Neural cell (in vitro differentiated cells): ENCODE measurements around the gene GPSM1. TPM values are rescaled to one million over a fixed set of nuclear protein-coding genes. Genes with fewer than 3 reads are reported as not detected.

ENCODE experiments used
- H2AFZ ChIP-seq: fragments of 200-600, 300-800 bp; sonication (generic), shearing (Covaris generic); 2 replicates; pipeline ENCODE4 v1.6.0; 2014; ENCODE audit warnings: low read depth, mild to moderate bottlenecking, antibody characterized with exemption, low read length, moderate library complexity
- H3F3A ChIP-seq: fragments of 200-600 bp; shearing (Covaris generic); 2 replicates; pipeline ENCODE4 v1.6.1; 2016; ENCODE audit warnings: mild to moderate bottlenecking, moderate library complexity, mixed read lengths, antibody characterized with exemption, low read length; ENCODE audit not compliant: insufficient read depth, poor library complexity, severe bottlenecking
- H3K27ac ChIP-seq: fragments of 200-600, 300-800 bp; sonication (generic), shearing (Covaris generic); 2 replicates; pipeline ENCODE4 v1.5.1; 2014; ENCODE audit warnings: mild to moderate bottlenecking, low read length, moderate library complexity
- H3K27me3 ChIP-seq: fragments of 300-800, 200-600 bp; sonication (generic), shearing (Covaris generic); 2 replicates; pipeline ENCODE4 v1.6.0; 2014; ENCODE audit warnings: mild to moderate bottlenecking, low read depth, low read length, moderate library complexity; ENCODE audit not compliant: insufficient read depth
- H3K36me3 ChIP-seq: fragments of 300-800, 200-600 bp; sonication (generic), shearing (Covaris generic); 2 replicates; pipeline ENCODE4 v1.5.1; 2014; ENCODE audit warnings: mild to moderate bottlenecking, antibody characterized with exemption, low read length, moderate library complexity; ENCODE audit not compliant: insufficient read depth
- H3K4me2 ChIP-seq: fragments of 300-800, 200-600 bp; sonication (generic), shearing (Covaris generic); 2 replicates; pipeline ENCODE4 v1.6.0; 2014; ENCODE audit warnings: mild to moderate bottlenecking, low read length
- H3K4me3 ChIP-seq: fragments of 300-800, 200-600 bp; sonication (generic), shearing (Covaris generic); 2 replicates; pipeline ENCODE4 v1.5.1; 2014; ENCODE audit warnings: mild to moderate bottlenecking, low read length, moderate library complexity
- H3K79me2 ChIP-seq: fragments of 200-600 bp; shearing (Covaris generic); replicated peaks from 2 replicates; pipeline ENCODE4 v1.6.0; 2014; ENCODE audit warnings: mild to moderate bottlenecking, low read length, moderate library complexity; ENCODE audit not compliant: insufficient read depth
- H3K9ac ChIP-seq: fragments of 300-800, 200-600 bp; sonication (generic), shearing (Covaris generic); 2 replicates; pipeline ENCODE4 v1.6.1; 2016; ENCODE audit warnings: mild to moderate bottlenecking, low read length, mixed read lengths
- H3K9me2 ChIP-seq: fragments of 200-600 bp; shearing (Covaris generic); 2 replicates; pipeline ENCODE4 v1.6.1; 2016; ENCODE audit warnings: mild to moderate bottlenecking, low read length, mixed read lengths; ENCODE audit not compliant: insufficient read depth
- H3K9me3 ChIP-seq: fragments of 200-600, 300-800 bp; sonication (generic), shearing (Covaris generic); 2 replicates; pipeline ENCODE4 v1.6.1; 2016; ENCODE audit warnings: mild to moderate bottlenecking, mixed run types, low read length, moderate library complexity, mixed read lengths
- H4K20me1 ChIP-seq: fragments of 200-600 bp; shearing (Covaris generic); 2 replicates; pipeline ENCODE4 v1.6.1; 2016; ENCODE audit warnings: mild to moderate bottlenecking, mixed run types; ENCODE audit not compliant: insufficient read depth
- EP300 ChIP-seq: fragments of 450-650 bp; conservative IDR thresholded peaks from 2 replicates; pipeline ENCODE4 v1.6.1; 2014; ENCODE audit warnings: antibody characterized with exemption, mild to moderate bottlenecking, moderate library complexity; ENCODE audit not compliant: poor library complexity, severe bottlenecking
- EZH2 ChIP-seq: fragments of 200-600, 300-800 bp; shearing (Covaris generic), sonication (generic); IDR thresholded peaks from 2 replicates; pipeline ENCODE4 v1.6.1; 2014; ENCODE audit warnings: antibody characterized with exemption, low read length, borderline replicate concordance, mild to moderate bottlenecking; ENCODE audit not compliant: insufficient read depth, poor library complexity, severe bottlenecking
- MXI1 ChIP-seq: fragments of 450-650 bp; conservative IDR thresholded peaks from 2 replicates; pipeline ENCODE4 v1.6.1; 2014; ENCODE audit warnings: antibody characterized with exemption, mild to moderate bottlenecking; ENCODE audit not compliant: poor library complexity, severe bottlenecking
- POLR2AphosphoS5 ChIP-seq: IDR thresholded peaks from 2 replicates; pipeline ENCODE4 v1.6.1; 2012
- RAD21 ChIP-seq: fragments of 450-650 bp; conservative IDR thresholded peaks from 2 replicates; pipeline ENCODE4 v1.6.1; 2014; ENCODE audit warnings: antibody characterized with exemption, mild to moderate bottlenecking, moderate library complexity
- SMC3 ChIP-seq: fragments of 450-650 bp; conservative IDR thresholded peaks from 2 replicates; pipeline ENCODE4 v1.6.1; 2014; ENCODE audit warnings: antibody characterized with exemption, mild to moderate bottlenecking, moderate library complexity; ENCODE audit not compliant: poor library complexity
- TAF1 ChIP-seq: IDR thresholded peaks from 2 replicates; pipeline ENCODE4 v1.6.1; 2012; ENCODE audit warnings: low read depth
- polyA plus RNA-seq: library from polyadenylated mRNA; depleted of rRNA; stranded (reverse); fragments of >200 nt; gene quantifications from 2 replicates; pipeline ENCODE4 v1.2.3, GENCODE V29; 2014
- TF ChIP-seq, protein P1 (sequence below): IDR thresholded peaks from 2 replicates; pipeline ENCODE4 v1.6.1; 2012; ENCODE audit warnings: borderline replicate concordance
- TF ChIP-seq, protein P2 (sequence below): fragments of 450-650 bp; IDR thresholded peaks from 2 replicates; pipeline ENCODE4 v1.5.1; 2014; ENCODE audit warnings: antibody characterized with exemption, mild to moderate bottlenecking, moderate library complexity; ENCODE audit not compliant: poor library complexity, severe bottlenecking

GPSM1 gene
- polyA plus RNA-seq, 1 donor from 2014 or later, result 117 TPM

- Histone ChIP-seq H3K9ac (no peak overlapping the region), H3K36me3 (no peaks in the 10 kb centered on the region)
- TF ChIP-seq TAF1, result no peak
- no peak for TF ChIP-seq EP300
- TF ChIP-seq EZH2, result no peak
- no peak for TF ChIP-seq MXI1
- no peak for TF ChIP-seq RAD21
- no peak for TF ChIP-seq POLR2AphosphoS5
- TF ChIP-seq, protein P1, sequence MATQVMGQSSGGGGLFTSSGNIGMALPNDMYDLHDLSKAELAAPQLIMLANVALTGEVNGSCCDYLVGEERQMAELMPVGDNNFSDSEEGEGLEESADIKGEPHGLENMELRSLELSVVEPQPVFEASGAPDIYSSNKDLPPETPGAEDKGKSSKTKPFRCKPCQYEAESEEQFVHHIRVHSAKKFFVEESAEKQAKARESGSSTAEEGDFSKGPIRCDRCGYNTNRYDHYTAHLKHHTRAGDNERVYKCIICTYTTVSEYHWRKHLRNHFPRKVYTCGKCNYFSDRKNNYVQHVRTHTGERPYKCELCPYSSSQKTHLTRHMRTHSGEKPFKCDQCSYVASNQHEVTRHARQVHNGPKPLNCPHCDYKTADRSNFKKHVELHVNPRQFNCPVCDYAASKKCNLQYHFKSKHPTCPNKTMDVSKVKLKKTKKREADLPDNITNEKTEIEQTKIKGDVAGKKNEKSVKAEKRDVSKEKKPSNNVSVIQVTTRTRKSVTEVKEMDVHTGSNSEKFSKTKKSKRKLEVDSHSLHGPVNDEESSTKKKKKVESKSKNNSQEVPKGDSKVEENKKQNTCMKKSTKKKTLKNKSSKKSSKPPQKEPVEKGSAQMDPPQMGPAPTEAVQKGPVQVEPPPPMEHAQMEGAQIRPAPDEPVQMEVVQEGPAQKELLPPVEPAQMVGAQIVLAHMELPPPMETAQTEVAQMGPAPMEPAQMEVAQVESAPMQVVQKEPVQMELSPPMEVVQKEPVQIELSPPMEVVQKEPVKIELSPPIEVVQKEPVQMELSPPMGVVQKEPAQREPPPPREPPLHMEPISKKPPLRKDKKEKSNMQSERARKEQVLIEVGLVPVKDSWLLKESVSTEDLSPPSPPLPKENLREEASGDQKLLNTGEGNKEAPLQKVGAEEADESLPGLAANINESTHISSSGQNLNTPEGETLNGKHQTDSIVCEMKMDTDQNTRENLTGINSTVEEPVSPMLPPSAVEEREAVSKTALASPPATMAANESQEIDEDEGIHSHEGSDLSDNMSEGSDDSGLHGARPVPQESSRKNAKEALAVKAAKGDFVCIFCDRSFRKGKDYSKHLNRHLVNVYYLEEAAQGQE, result no peak
- TF ChIP-seq, protein P2, sequence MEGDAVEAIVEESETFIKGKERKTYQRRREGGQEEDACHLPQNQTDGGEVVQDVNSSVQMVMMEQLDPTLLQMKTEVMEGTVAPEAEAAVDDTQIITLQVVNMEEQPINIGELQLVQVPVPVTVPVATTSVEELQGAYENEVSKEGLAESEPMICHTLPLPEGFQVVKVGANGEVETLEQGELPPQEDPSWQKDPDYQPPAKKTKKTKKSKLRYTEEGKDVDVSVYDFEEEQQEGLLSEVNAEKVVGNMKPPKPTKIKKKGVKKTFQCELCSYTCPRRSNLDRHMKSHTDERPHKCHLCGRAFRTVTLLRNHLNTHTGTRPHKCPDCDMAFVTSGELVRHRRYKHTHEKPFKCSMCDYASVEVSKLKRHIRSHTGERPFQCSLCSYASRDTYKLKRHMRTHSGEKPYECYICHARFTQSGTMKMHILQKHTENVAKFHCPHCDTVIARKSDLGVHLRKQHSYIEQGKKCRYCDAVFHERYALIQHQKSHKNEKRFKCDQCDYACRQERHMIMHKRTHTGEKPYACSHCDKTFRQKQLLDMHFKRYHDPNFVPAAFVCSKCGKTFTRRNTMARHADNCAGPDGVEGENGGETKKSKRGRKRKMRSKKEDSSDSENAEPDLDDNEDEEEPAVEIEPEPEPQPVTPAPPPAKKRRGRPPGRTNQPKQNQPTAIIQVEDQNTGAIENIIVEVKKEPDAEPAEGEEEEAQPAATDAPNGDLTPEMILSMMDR, result no peak
- no peak for TF ChIP-seq SMC3
Measured at GRCh38 chr9:136278894-136279293, 48.4 kb upstream of the GPSM1 start.

GRCh38 chr9:136279471-136279870 lies 47.9 kb upstream of the GPSM1 start:
- TF ChIP-seq SMC3 (no peak), EP300 (no peak), MXI1 (no peak), RAD21 (no peak), POLR2AphosphoS5 (no peak), TAF1 (no peak), EZH2 (no peak)
- TF ChIP-seq, protein P2, result no peak
- TF ChIP-seq, protein P1, result no peak
- Histone ChIP-seq H3K79me2 (no peaks in the 10 kb centered on the region), H3F3A (no peaks in the 10 kb centered on the region), H3K4me2 (no peak overlapping the region), H3K9ac (no peak overlapping the region), H2AFZ (no peak overlapping the region), H4K20me1 (no peaks in the 10 kb centered on the region), H3K9me3 (no peaks in the 10 kb centered on the region), H3K27me3 (no peaks in the 10 kb centered on the region), H3K9me2 (no peaks in the 10 kb centered on the region), H3K27ac (no peak overlapping the region), H3K36me3 (no peaks in the 10 kb centered on the region), H3K4me3 (no peak overlapping the region)

More at GRCh38 chr9:136278894-136279293, 48.4 kb upstream of the GPSM1 start:
- Histone ChIP-seq H3K27ac (no peak overlapping the region), H4K20me1 (no peaks in the 10 kb centered on the region), H2AFZ (no peak overlapping the region), H3F3A (no peaks in the 10 kb centered on the region), H3K9me3 (no peaks in the 10 kb centered on the region), H3K4me3 (no peak overlapping the region), H3K79me2 (no peaks in the 10 kb centered on the region), H3K27me3 (no peaks in the 10 kb centered on the region), H3K9me2 (no peaks in the 10 kb centered on the region), H3K4me2 (no peak overlapping the region)
